OCI-M1 (cell line): ENCODE measurements around the gene SALL1.
A peak's percentile ranks its signal among the peaks of the same experiment; 100 is the strongest.

Experiments used
- DNase-seq: peaks from one replicate; lab custom pipeline; 2025; lab: John Stamatoyannopoulos, UW

Gene SALL1

GRCh38 chr16:51150888-51151320, at the start of gene SALL1:
SALL1 (minus strand) TSS chr16:51151270; CDS start chr16:51151241, 29 bp downstream.
- no peak for DNase-seq

- DNase-seq, result no peak
These were observed 49.7 kb upstream of the SALL1 start for GRCh38 chr16:51200793-51201192.

GRCh38 chr16:51197953-51198748, 47.1 kb upstream of the SALL1 start:
- DNase-seq, result no peak

- no peak for DNase-seq
These were observed 42.8 kb upstream of the SALL1 start for GRCh38 chr16:51193879-51194278.

- no peak for DNase-seq
These were observed 33.8 kb upstream of the SALL1 start for GRCh38 chr16:51184702-51185433.

- no peak for DNase-seq
These were observed 30.4 kb upstream of the SALL1 start for GRCh38 chr16:51181503-51181811.

- DNase-seq, result no peak
These were observed 29.8 kb upstream of the SALL1 start for GRCh38 chr16:51180719-51181502.

- no peak for DNase-seq
These were observed 24.0 kb upstream of the SALL1 start for GRCh38 chr16:51175081-51175480.

GRCh38 chr16:51172368-51172767, 21.3 kb upstream of the SALL1 start:
- no peak for DNase-seq

- no peak for DNase-seq
These were observed 17.7 kb upstream of the SALL1 start for GRCh38 chr16:51168755-51169154.

- DNase-seq, result no peak
These were observed 16.3 kb upstream of the SALL1 start for GRCh38 chr16:51167170-51167895.

- no peak for DNase-seq
These were observed 15.5 kb upstream of the SALL1 start for GRCh38 chr16:51166541-51166940.

- no peak for DNase-seq
These were observed 15.0 kb upstream of the SALL1 start for GRCh38 chr16:51166091-51166490.

- no peak for DNase-seq
These were observed 14.0 kb upstream of the SALL1 start for GRCh38 chr16:51165043-51165442.

GRCh38 chr16:51164574-51164973, 13.5 kb upstream of the SALL1 start:
- no peak for DNase-seq

GRCh38 chr16:51163894-51164566, 13.0 kb upstream of the SALL1 start:
- no peak for DNase-seq

GRCh38 chr16:51163366-51163765, 12.3 kb upstream of the SALL1 start:
- no peak for DNase-seq

GRCh38 chr16:51161440-51162195, 10.5 kb upstream of the SALL1 start:
- peak; percentile 37 for DNase-seq

GRCh38 chr16:51159865-51160264, 8.8 kb upstream of the SALL1 start:
- no peak for DNase-seq

GRCh38 chr16:51159296-51159695, 8.2 kb upstream of the SALL1 start:
- no peak for DNase-seq

GRCh38 chr16:51157698-51158097, 6.6 kb upstream of the SALL1 start:
- DNase-seq, result no peak
